GM12873 (cell line): ENCODE results near the gene ZAP70.

Experiments used
- TF ChIP-seq, protein P1 (sequence below): IDR thresholded peaks from 2 replicates; pipeline ENCODE4 v1.5.1; 2012; ENCODE audit warnings: low read depth, mild to moderate bottlenecking, moderate library complexity, low read length, control low read depth; ENCODE audit not compliant: insufficient read depth; ENCODE audit errors: missing control alignments

Gene ZAP70

GRCh38 chr2:97716695-97717612 is 3.6 kb downstream of the ZAP70 start:
- TF ChIP-seq, protein P1, sequence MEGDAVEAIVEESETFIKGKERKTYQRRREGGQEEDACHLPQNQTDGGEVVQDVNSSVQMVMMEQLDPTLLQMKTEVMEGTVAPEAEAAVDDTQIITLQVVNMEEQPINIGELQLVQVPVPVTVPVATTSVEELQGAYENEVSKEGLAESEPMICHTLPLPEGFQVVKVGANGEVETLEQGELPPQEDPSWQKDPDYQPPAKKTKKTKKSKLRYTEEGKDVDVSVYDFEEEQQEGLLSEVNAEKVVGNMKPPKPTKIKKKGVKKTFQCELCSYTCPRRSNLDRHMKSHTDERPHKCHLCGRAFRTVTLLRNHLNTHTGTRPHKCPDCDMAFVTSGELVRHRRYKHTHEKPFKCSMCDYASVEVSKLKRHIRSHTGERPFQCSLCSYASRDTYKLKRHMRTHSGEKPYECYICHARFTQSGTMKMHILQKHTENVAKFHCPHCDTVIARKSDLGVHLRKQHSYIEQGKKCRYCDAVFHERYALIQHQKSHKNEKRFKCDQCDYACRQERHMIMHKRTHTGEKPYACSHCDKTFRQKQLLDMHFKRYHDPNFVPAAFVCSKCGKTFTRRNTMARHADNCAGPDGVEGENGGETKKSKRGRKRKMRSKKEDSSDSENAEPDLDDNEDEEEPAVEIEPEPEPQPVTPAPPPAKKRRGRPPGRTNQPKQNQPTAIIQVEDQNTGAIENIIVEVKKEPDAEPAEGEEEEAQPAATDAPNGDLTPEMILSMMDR: no peak

DNA sequence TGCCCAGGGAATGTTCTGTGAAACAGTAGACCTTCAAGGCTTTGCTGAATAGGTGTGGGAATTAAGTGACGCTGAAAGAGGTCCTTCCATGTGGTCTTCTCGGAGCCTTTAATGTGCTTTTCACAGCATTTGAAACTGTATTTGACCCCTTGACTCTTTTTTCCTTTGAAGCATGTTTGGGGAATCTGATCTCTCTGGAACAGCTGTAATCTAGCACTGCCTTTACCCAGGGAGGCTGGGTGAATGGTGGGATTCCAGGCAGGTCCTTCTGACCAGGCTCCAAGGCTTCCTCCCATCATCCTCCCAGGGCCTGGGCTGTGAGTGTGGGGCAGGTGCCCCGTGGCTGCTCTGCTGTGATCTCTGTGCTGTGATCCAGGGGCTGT is 4.2 kb downstream of the ZAP70 start:
- TF ChIP-seq, protein P1: no peak

- TF ChIP-seq, protein P1: no peak
These were observed 4.9 kb downstream of the ZAP70 start for GRCh38 chr2:97718051-97718882.

DNA sequence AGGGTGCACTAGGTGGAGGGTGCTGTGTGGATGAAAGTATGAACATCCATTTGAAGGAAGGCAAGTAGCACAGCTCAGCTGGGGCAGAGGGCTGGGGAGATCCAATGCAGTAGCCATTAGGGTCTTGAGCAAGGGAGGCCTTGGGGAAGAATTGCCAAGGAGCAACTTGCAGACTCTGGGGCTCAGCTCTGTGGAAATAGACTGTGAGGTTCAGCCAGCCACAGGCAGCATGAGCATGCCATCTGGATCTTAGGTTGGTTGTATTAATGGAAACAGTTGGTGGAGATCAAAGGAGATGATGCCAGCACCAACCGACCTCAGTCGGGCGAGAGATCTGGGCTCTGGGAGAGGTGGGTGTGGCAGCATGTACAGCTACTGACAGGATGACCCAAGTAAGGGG is 5.6 kb downstream of the ZAP70 start:
- TF ChIP-seq, protein P1: no peak

GRCh38 chr2:97719362-97720155 is 6.2 kb downstream of the ZAP70 start:
- TF ChIP-seq, protein P1: no peak

DNA sequence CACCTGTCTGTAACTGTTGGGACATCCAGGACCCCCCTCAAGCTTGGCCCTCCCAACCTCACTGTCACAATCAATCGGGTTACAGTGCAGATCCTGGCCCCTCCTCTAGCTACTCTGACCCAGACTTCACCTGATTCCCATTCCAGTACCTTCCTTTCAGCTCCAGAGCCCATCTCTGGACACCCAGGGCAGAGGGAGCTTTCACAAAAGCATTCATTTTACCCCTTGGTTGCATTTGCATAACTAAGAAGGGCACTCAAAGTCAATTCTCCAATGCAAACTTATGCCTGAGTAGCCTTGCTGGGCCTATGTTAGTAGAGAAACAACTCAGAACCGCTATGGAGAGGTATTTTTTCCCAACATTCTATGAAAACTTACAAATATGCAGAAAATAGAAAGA is 7.4 kb downstream of the ZAP70 start:
- TF ChIP-seq, protein P1: no peak
